GM10266 (cell line): ENCODE data around the gene GLCCI1.

Experiments used
- DNase-seq: peaks from one replicate; pipeline ENCODE4 v3.0.0; 2012; ENCODE audit errors: extremely low spot score
- TF ChIP-seq, protein P1 (sequence below): IDR thresholded peaks from 2 replicates; pipeline ENCODE4 v1.5.1; 2012; ENCODE audit warnings: mild to moderate bottlenecking, low read depth; ENCODE audit not compliant: control insufficient read depth, insufficient read depth; ENCODE audit errors: missing control alignments

Gene GLCCI1

DNA sequence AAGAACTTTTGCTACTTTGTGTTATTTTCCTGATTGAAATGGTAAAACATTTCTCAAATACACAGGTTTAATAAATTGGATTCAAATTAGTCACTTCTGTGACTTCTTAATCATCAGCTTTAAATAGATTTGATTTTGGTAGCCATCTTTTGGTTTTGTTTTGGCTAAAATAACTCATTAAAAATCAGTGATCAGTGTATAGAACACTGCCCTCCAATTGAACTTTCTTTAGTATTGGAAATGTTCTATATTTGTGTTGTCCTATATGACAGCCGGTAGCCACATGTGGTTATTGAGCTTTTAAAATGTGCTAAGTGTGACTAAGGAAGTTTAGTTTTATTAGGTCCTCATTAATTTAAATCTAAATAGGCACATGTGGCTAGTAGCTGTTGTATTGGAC lies 50.4 kb downstream of the GLCCI1 start:
- TF ChIP-seq, protein P1, sequence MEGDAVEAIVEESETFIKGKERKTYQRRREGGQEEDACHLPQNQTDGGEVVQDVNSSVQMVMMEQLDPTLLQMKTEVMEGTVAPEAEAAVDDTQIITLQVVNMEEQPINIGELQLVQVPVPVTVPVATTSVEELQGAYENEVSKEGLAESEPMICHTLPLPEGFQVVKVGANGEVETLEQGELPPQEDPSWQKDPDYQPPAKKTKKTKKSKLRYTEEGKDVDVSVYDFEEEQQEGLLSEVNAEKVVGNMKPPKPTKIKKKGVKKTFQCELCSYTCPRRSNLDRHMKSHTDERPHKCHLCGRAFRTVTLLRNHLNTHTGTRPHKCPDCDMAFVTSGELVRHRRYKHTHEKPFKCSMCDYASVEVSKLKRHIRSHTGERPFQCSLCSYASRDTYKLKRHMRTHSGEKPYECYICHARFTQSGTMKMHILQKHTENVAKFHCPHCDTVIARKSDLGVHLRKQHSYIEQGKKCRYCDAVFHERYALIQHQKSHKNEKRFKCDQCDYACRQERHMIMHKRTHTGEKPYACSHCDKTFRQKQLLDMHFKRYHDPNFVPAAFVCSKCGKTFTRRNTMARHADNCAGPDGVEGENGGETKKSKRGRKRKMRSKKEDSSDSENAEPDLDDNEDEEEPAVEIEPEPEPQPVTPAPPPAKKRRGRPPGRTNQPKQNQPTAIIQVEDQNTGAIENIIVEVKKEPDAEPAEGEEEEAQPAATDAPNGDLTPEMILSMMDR, result no peak
- no peak for DNase-seq

DNA sequence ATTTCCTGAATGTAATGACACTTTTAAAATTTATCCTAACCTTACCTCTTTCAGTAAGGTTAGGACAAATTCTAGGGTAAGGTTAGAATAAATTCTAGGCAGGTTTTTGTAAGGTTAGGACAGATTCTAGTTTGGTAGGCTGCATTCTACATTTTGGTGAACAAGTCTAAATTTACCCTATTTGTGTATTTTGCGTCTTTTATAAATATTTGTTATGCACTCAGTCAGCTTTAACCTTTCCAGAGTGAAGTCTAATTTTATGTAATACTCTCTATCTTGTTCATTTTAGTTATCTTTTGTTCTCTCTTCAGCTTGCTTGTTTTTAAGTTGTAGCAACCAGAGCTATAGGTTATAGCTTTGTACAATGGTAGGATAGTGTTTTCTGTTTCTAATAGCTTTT lies 54.0 kb downstream of the GLCCI1 start:
- TF ChIP-seq, protein P1, result no peak
- no peak for DNase-seq

DNA sequence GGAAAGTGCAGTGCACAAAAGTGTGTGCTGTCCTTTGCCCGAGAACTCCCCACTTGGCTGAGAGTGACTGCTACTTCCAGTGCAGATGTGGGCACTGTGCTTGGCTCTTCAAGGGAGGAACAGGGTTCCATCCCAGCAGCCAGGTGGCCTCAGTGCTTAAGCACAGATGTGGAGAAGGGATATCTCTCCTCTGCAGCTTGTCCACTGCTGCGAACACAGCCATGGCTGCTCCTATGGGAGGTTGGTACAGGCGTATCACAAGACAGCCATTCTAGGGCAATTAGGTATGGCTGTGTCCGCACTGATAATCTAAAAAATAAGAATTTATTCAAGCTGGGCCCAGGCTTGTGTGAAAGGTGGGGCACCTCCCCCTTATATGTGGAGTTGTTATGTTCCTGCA lies 66.6 kb downstream of the GLCCI1 start:
- no peak for DNase-seq
- TF ChIP-seq, protein P1, result no peak

DNA sequence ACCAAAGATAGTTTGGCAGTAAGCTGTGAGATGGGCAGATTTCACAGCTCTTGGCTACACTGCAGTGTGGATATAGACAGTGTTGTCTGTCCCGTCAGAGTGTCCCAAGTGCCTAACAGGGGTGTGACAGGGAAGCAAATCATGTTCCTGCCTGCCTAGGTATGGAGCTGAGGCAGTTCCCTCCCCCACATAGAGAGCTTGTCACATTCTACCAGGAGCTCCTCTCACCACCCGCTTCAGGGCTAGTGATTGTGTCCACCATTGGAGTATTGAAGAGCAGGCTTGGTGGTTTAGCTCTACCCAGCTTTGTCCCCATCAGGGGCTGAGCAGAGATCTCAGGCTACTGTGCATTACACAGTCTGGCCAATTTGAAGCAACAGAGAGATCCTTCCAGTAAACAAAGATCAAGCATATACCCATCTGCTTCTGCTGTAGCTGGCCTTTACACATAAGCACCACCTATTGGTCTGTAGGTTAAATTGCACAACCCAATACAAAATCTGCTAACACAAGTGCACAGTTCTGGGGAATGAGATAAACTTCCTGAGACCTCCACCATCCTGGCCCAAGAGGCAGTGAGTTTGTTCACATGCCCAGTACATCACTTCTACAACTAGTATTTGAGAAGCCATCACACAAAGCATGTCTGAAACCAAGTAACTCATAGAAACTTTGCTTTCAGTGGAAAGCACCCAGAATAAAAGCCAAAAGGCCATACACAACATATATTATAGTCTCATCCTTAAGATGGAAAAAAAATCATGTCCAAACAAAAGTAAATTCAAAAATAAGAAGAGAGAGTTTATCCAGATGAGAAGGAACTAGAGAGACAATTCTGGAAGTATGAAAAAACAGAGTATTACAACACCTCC lies 67.3 kb downstream of the GLCCI1 start:
- TF ChIP-seq, protein P1, result peak; percentile 17
- no peak for DNase-seq

DNA sequence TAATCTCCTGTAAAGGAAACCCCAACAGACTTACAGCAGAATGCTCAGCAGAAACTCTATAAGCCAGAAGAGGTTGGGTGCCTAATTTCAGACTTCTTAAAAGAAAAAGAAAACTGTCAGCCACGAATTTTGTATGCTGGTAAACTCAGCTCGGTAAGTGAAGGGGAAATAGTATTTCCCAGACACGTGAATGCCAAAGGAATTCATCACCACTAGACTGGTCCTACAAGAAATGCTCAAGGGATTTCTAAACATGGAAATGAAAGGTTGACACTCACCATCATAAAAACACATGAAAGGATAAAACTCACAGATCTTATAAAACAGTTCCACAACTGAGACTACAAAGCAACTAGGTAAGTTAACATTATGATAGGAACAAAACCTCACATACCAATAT lies 68.6 kb downstream of the GLCCI1 start:
- TF ChIP-seq, protein P1, result no peak
- no peak for DNase-seq

DNA sequence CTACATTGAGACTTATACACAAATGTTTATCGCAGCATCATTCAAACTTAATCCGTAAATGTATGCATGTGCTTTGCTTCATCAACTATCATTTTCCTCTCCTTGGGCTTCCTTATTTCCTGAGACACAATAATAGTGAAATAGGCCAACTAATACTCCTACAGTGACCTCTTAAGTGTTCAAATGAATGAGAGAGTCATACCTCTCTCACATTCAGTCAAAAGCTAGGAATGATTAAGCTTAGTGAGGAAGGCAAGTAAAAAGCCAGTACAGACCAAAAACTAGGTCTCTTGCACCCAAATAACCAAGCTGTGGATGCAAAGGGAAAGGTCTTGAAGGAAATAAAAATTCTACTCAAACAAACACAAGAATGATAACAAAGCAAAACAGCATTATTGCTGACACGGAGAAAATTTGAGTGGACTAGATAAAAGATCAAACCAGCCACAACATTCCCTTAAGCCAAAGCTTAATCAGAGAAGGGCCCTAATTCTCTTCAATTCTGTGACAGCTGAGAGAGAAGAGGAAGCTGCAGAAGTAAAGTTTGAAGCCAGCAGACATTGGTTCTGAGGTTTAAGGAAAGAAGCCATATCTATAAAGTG lies 72.3 kb downstream of the GLCCI1 start:
- TF ChIP-seq, protein P1, result no peak
- no peak for DNase-seq
